ENCODE results near the gene IL34. TPM values are rescaled to one million over a fixed set of nuclear protein-coding genes. Genes with fewer than 3 reads are reported as not detected.

IL34 gene
- total and polyA plus RNA-seq, 2 of the 8 experiments (the other 6 are each of a cell fraction or from before 2014, with no cell fraction given): 4.6 to 5.6 TPM

DNA sequence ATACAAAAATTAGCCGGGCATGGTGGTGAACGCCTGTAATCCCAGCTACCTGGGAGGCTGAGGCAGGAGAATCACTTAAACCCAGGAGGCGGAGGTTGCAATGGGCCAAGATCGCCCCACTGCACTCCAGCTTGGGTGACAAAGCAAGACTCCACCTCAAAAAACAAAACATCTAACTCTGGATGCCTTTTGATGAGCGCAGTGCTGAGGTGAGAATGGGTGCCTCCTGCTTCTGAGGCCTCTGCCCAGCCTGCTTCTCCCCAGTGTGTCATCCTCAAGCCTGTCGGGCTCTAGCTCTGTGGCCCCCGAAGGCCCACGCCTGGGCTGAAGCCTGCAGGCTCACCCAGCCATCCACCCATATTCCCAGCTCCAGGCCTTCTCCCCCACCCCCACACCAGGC lies 50.0 kb downstream of the IL34 start:
- Histone ChIP-seq H3K4me2 (ENCODE audit: insufficient read depth in 1 of 2, low read depth in 2 of 2, low read length in 2 of 2) (no peak overlapping the region), H4K5ac (ENCODE audit: insufficient read length, low read depth, low read length) (no peak overlapping the region), H3K23me2 (ENCODE audit: low read depth, low read length) (no peaks in the 10 kb centered on the region), H4K91ac (replicated peaks; ENCODE audit: insufficient read length, low read length) (no peak overlapping the region), H3K14ac (ENCODE audit: insufficient read length) (no peak overlapping the region), H3K9ac (replicated peaks in 1 of 4; ENCODE audit: extremely low read depth in 1 of 4, low read depth in 3 of 4, low read length in 3 of 4) (no peak overlapping the region), H2AFZ (ENCODE audit: low read length) (no peak overlapping the region), H3K4ac (replicated peaks; ENCODE audit: insufficient read length, low read depth, low read length) (no peak overlapping the region), H2AK5ac (ENCODE audit: low read depth, low read length) (no peak overlapping the region), H4K20me1 (replicated peaks in 1 of 2; ENCODE audit: control insufficient read depth in 1 of 2, insufficient read depth in 2 of 2, low read length in 2 of 2) (no peaks in the 10 kb centered on the region), H3K27me3 (replicated peaks in 1 of 4; ENCODE audit: control insufficient read depth in 3 of 4, extremely low read depth in 1 of 4, insufficient read depth in 3 of 4, low read length in 3 of 4) (no peaks in the 10 kb centered on the region), H4K8ac (ENCODE audit: extremely low read depth, insufficient read depth, low read length) (no peak overlapping the region), H3K4me3 (ENCODE audit: extremely low read depth in 1 of 4, insufficient read depth in 2 of 4, low read depth in 3 of 4, low read length in 4 of 4) (no peak overlapping the region), H3K23ac (ENCODE audit: insufficient read length) (no peak overlapping the region), H2BK120ac (replicated peaks; ENCODE audit: low read depth, low read length) (no peak overlapping the region), H3K4me1 (replicated peaks in 1 of 4; ENCODE audit: control insufficient read depth in 3 of 4, insufficient read depth in 4 of 4, low read length in 3 of 4) (peaks cover 5 to 27% (median 22%) of the 10 kb centered on the region in 4 experiments), H3K56ac (replicated peaks; ENCODE audit: insufficient read length, low read depth, low read length) (no peak overlapping the region), H2BK20ac (ENCODE audit: low read length) (no peak overlapping the region), H2BK5ac (ENCODE audit: low read depth, low read length) (no peak overlapping the region), H3K79me2 (ENCODE audit: control insufficient read depth in 1 of 2, insufficient read depth in 2 of 2, low read length in 2 of 2) (no peaks in the 10 kb centered on the region), H3K27ac (ENCODE audit: low read depth, low read length) (no peak overlapping the region), H3K18ac (ENCODE audit: extremely low read depth, low read length) (no peak overlapping the region), H2BK15ac (ENCODE audit: low read length) (no peak overlapping the region), H3K36me3 (ENCODE audit: control insufficient read depth in 2 of 4, insufficient read depth in 4 of 4, low read length in 3 of 4) (no peaks in the 10 kb centered on the region), H3K79me1 (ENCODE audit: low read depth, low read length) (no peaks in the 10 kb centered on the region; the same call in 1 of the 2 replicates), H2BK12ac (ENCODE audit: low read depth, low read length) (peak overlapping the region; percentile 53), H3K9me3 (ENCODE audit: insufficient read depth in 2 of 2, low read depth in 1 of 2, low read length in 1 of 2) (no peaks in the 10 kb centered on the region)
- POLR2A ChIA-PET (ENCODE audit: partially characterized antibody): interaction anchor here (0.6 to 2.4 kb wide), 6 partner anchors 9 to 52 kb away, joined by 3 to 13 read pairs (median 4); no protein-coding TSS in a partner anchor
- DNase-seq (ENCODE audit: low read depth in 1 of 2, low spot score in 2 of 2): no peak
- TF ChIP-seq KDM1A (IDR thresholded peaks at IDR 0.05; ENCODE audit: borderline replicate concordance, low read length) (no peak), CBX8 (IDR thresholded peaks at IDR 0.05; ENCODE audit: borderline replicate concordance, low read depth, low read length) (no peak), RXRA (IDR thresholded peaks at IDR 0.05; ENCODE audit: insufficient read depth, low read depth, low read length) (no peak), SP1 (IDR thresholded peaks at IDR 0.05; ENCODE audit: low read depth, low read length) (no peak), RAD21 (IDR thresholded peaks at IDR 0.05 in 1 of 2, conservative IDR thresholded peaks at IDR 0.05 in 1 of 2; ENCODE audit: low read depth in 2 of 2, low read length in 2 of 2) (no peak), USF2 (IDR thresholded peaks at IDR 0.05; ENCODE audit: low read length) (no peak), EP300 (IDR thresholded peaks at IDR 0.05; ENCODE audit: borderline replicate concordance in 1 of 2, low read depth in 2 of 2, low read length in 2 of 2) (no peak), SIX5 (IDR thresholded peaks at IDR 0.05; ENCODE audit: low read depth, low read length) (no peak), GABPA (IDR thresholded peaks at IDR 0.05; ENCODE audit: borderline replicate concordance, insufficient read depth, low read length) (no peak), HDAC6 (IDR thresholded peaks at IDR 0.05; ENCODE audit: low read depth, low read length) (no peak), CTBP2 (IDR thresholded peaks at IDR 0.05; ENCODE audit: borderline replicate concordance, insufficient read depth, insufficient read length, low read length) (no peak), TBP (IDR thresholded peaks at IDR 0.05; ENCODE audit: low read depth, low read length) (no peak), SP4 (IDR thresholded peaks at IDR 0.05; ENCODE audit: low read length) (no peak)
- no peak for FAIRE-seq
- CTCF ChIA-PET (ENCODE audit: partially characterized antibody): interaction anchor here (1.2 to 3.3 kb wide), 4 partner anchors 14 to 42 kb away, joined by 3 to 15 read pairs (median 7); no protein-coding TSS in a partner anchor
- WGBS, 2 experiments (ENCODE audit: extremely low coverage in 1 of 2, insufficient coverage in 1 of 2, insufficient read length in 1 of 2, insufficient replicate concordance in 2 of 2, low coverage in 1 of 2, low lambda C conversion rate in 2 of 2, missing lambda C conversion rate in 1 of 2): 96% methylated on average over 8 of the region's 8 CpGs; no CpG with 5 or more reads in 1 of the 2 experiments

Data from H1 (cell line).